WTC11 (cell line): ENCODE results near the gene GRPEL2. TPM values are rescaled to one million over a fixed set of nuclear protein-coding genes. Genes with fewer than 3 reads are reported as not detected.

ENCODE experiments used
- ATAC-seq: fragments of 200-7000 bp; cut with Tn5 transposase; 2 replicates; pipeline ENCODE4 v1.10.0; 2021; ENCODE audit warnings: mild to moderate bottlenecking, moderate library complexity
- CTCF ChIA-PET: fragments of 300-600 bp; sonication (Branson Sonifier 250); formaldehyde crosslinking; loops from one replicate; lab custom pipeline; 2021; ENCODE audit warnings: antibody characterized with exemption; lab: Charles Lee
- POLR2A ChIA-PET: fragments of 350-600 bp; sonication (Branson Sonifier 250); formaldehyde crosslinking; loops from one replicate; lab custom pipeline; 2021; ENCODE audit warnings: antibody characterized with exemption; lab: Charles Lee
- DNase-seq: peaks from one replicate; pipeline ENCODE4 v3.0.0; 2021; ENCODE audit warnings: low spot score
- H3K27ac Mint-ChIP-seq: 2 replicates; pipeline ENCODE4 v1.8.0; 2021; ENCODE audit warnings: mixed read lengths
- H3K27me3 Mint-ChIP-seq: 2 replicates; pipeline ENCODE4 v1.8.0; 2021; ENCODE audit warnings: low read depth, mild to moderate bottlenecking, moderate library complexity, mixed read lengths
- H3K36me3 Mint-ChIP-seq: 2 replicates; pipeline ENCODE4 v1.8.0; 2021; ENCODE audit warnings: mixed read lengths
- H3K4me1 Mint-ChIP-seq: 2 replicates; pipeline ENCODE4 v1.8.0; 2022; ENCODE audit warnings: mixed read lengths
- H3K4me3 Mint-ChIP-seq: 2 replicates; pipeline ENCODE4 v1.8.0; 2021; ENCODE audit warnings: mild to moderate bottlenecking, moderate library complexity, mixed read lengths
- H3K9me3 Mint-ChIP-seq: 2 replicates; pipeline ENCODE4 v1.8.0; 2021; ENCODE audit warnings: mixed read lengths
- CBFB ChIP-seq: sonication (generic); formaldehyde crosslinking; IDR thresholded peaks from 2 replicates; pipeline ENCODE4 v1.8.1; 2022; ENCODE audit warnings: mild to moderate bottlenecking, low read depth, missing genetic modification reagents
- ELF4 ChIP-seq: sonication (generic); formaldehyde crosslinking; IDR thresholded peaks from 2 replicates; pipeline ENCODE4 v1.8.1; 2022; ENCODE audit warnings: low read depth, mild to moderate bottlenecking, moderate library complexity, missing genetic modification reagents
- ESRRA ChIP-seq: sonication (generic); formaldehyde crosslinking; IDR thresholded peaks from 2 replicates; pipeline ENCODE4 v1.8.1; 2022; ENCODE audit warnings: mild to moderate bottlenecking, missing genetic modification reagents, borderline replicate concordance
- GABPB1 ChIP-seq: sonication (generic); formaldehyde crosslinking; IDR thresholded peaks from 2 replicates; pipeline ENCODE4 v1.8.1; 2023; ENCODE audit warnings: mild to moderate bottlenecking, missing genetic modification reagents
- GTF2I ChIP-seq: fragments of 250-450 bp; sonication (Bioruptor Pico); conservative IDR thresholded peaks from 2 replicates; pipeline ENCODE4 v1.4.0; 2021; ENCODE audit warnings: mild to moderate bottlenecking
- KAT7 ChIP-seq: sonication (generic); formaldehyde crosslinking; IDR thresholded peaks from 2 replicates; pipeline ENCODE4 v1.8.1; 2023; ENCODE audit warnings: missing genetic modification reagents, mild to moderate bottlenecking, borderline replicate concordance
- MXD4 ChIP-seq: fragments of 250-450 bp; sonication (Bioruptor Pico); IDR thresholded peaks from 2 replicates; pipeline ENCODE4 v1.8.0; 2021; ENCODE audit warnings: mild to moderate bottlenecking, moderate library complexity, borderline replicate concordance
- NFYB ChIP-seq: sonication (generic); formaldehyde crosslinking; conservative IDR thresholded peaks from 2 replicates; pipeline ENCODE4 v1.8.0; 2022; ENCODE audit warnings: low read depth, missing genetic modification reagents
- NR1H2 ChIP-seq: sonication (generic); formaldehyde crosslinking; IDR thresholded peaks from 2 replicates; pipeline ENCODE4 v1.9.0; 2021; ENCODE audit warnings: mild to moderate bottlenecking, moderate library complexity, missing genetic modification reagents
- OVOL2 ChIP-seq: fragments of 250-450 bp; sonication (Bioruptor Pico); IDR thresholded peaks from 2 replicates; pipeline ENCODE4 v1.9.0; 2021; ENCODE audit warnings: mild to moderate bottlenecking, borderline replicate concordance
- RORB ChIP-seq: fragments of 250-450 bp; sonication (Bioruptor Pico); IDR thresholded peaks from 2 replicates; pipeline ENCODE4 v1.9.0; 2021; ENCODE audit warnings: mild to moderate bottlenecking
- ZNF232 ChIP-seq: sonication (generic); formaldehyde crosslinking; IDR thresholded peaks from 2 replicates; pipeline ENCODE4 v1.8.0; 2022; ENCODE audit warnings: mild to moderate bottlenecking, missing genetic modification reagents
- ZNF416 ChIP-seq: fragments of 250-450 bp; sonication (Bioruptor Pico); IDR thresholded peaks from 2 replicates; pipeline ENCODE4 v1.9.0; 2021; ENCODE audit warnings: mild to moderate bottlenecking, inconsistent platforms
- ZNF423 ChIP-seq: fragments of 250-450 bp; sonication (Bioruptor Pico); IDR thresholded peaks from 2 replicates; pipeline ENCODE4 v2.1.2; 2022; ENCODE audit warnings: mild to moderate bottlenecking, moderate library complexity
- total RNA-seq: library from RNA; stranded (reverse); gene quantifications from 3 replicates; pipeline ENCODE4 v1.2.3, GENCODE V29; 2021
- TF ChIP-seq, protein P1 (sequence below): fragments of 250-450 bp; sonication (Bioruptor Pico); IDR thresholded peaks from 2 replicates; pipeline ENCODE4 v1.9.0; 2021; ENCODE audit warnings: mild to moderate bottlenecking
- TF ChIP-seq, protein P2 (sequence below): sonication (generic); formaldehyde crosslinking; IDR thresholded peaks from 2 replicates; pipeline ENCODE4 v1.8.1; 2023; ENCODE audit warnings: mild to moderate bottlenecking, missing genetic modification reagents, moderate library complexity
- TF ChIP-seq, protein P3 (sequence below): fragments of 250-450 bp; sonication (Bioruptor Pico); IDR thresholded peaks from 2 replicates; pipeline ENCODE4 v1.9.0; 2021; ENCODE audit warnings: mild to moderate bottlenecking, borderline replicate concordance
- TF ChIP-seq, protein P4 (sequence below): sonication (generic); formaldehyde crosslinking; IDR thresholded peaks from 2 replicates; pipeline ENCODE4 v1.8.0; 2023; ENCODE audit warnings: mild to moderate bottlenecking, missing genetic modification reagents

Gene GRPEL2
- total RNA-seq, 1 experiment from 2014 or later, result 48.6 TPM

DNA sequence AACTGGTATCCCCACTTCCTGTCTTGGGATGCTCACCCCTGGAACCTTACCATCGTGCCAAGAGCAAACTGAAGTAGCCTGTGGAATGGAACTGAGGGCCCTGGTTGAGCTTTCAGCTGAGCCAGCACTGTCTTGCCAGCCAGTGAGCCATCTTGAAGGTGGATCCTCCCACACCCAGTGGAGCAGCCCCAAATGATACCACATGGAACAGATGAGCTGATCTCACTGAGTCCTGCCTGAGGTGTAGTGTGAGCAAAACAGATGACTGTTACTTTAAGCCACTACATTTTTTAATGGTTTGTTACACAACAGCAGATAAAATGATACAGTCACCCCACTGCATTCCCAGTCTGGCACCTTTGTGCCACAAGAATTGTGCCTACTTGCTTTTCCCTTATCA lies 10.4 kb downstream of the GRPEL2 start (continued):
- TF ChIP-seq, protein P1, sequence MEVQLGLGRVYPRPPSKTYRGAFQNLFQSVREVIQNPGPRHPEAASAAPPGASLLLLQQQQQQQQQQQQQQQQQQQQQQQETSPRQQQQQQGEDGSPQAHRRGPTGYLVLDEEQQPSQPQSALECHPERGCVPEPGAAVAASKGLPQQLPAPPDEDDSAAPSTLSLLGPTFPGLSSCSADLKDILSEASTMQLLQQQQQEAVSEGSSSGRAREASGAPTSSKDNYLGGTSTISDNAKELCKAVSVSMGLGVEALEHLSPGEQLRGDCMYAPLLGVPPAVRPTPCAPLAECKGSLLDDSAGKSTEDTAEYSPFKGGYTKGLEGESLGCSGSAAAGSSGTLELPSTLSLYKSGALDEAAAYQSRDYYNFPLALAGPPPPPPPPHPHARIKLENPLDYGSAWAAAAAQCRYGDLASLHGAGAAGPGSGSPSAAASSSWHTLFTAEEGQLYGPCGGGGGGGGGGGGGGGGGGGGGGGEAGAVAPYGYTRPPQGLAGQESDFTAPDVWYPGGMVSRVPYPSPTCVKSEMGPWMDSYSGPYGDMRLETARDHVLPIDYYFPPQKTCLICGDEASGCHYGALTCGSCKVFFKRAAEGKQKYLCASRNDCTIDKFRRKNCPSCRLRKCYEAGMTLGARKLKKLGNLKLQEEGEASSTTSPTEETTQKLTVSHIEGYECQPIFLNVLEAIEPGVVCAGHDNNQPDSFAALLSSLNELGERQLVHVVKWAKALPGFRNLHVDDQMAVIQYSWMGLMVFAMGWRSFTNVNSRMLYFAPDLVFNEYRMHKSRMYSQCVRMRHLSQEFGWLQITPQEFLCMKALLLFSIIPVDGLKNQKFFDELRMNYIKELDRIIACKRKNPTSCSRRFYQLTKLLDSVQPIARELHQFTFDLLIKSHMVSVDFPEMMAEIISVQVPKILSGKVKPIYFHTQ (CRISPR knock-in tag), result no peak
- no peak for TF ChIP-seq CBFB
- no peak for TF ChIP-seq RORB (CRISPR knock-in tag)
- no peak for TF ChIP-seq ZNF423
- TF ChIP-seq ELF4 (CRISPR knock-in tag), result no peak
- TF ChIP-seq, protein P2, sequence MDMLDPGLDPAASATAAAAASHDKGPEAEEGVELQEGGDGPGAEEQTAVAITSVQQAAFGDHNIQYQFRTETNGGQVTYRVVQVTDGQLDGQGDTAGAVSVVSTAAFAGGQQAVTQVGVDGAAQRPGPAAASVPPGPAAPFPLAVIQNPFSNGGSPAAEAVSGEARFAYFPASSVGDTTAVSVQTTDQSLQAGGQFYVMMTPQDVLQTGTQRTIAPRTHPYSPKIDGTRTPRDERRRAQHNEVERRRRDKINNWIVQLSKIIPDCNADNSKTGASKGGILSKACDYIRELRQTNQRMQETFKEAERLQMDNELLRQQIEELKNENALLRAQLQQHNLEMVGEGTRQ (CRISPR knock-in tag), result no peak
- no peak for TF ChIP-seq ESRRA (CRISPR knock-in tag)
- TF ChIP-seq, all 79 proteins: peak for 0

DNA sequence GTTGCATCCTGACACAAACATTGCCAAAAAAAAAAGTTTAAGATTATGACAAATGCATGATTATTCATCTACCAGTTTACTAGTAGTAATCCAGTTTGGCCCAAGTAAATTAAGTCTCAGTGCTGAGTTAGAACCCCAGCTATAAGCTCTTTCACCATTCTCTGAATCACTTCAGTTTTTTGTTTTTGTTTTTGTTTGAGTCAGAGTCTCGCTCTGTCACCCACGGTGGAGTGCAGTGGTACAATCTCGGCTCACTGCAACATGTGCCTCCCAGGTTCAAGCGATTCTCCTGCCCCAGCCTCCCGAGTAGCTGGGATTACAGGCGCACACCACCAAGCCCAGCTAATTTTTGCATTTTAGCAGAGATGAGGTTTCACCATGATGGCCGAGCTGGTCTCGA lies 11.1 kb downstream of the GRPEL2 start:
- POLR2A ChIA-PET, result interaction anchor here (0.6 kb wide), 1 partner anchor 87 kb away, joined by 3 read pairs; no protein-coding TSS in a partner anchor
- Mint-ChIP-seq H3K4me3 (no peak overlapping the region), H3K9me3 (no peaks in the 10 kb centered on the region), H3K36me3 (peaks cover 30% of the 10 kb centered on the region), H3K4me1 (peaks cover 16% of the 10 kb centered on the region), H3K27me3 (peaks cover 3% of the 10 kb centered on the region; the same call in 1 of the 2 replicates), H3K27ac (no peak overlapping the region)
- DNase-seq, result no peak
- CTCF ChIA-PET, result interaction anchor here (0.9 to 4.0 kb wide), 4 partner anchors 11 to 91 kb away, joined by 3 to 57 read pairs (median 8); no protein-coding TSS in a partner anchor
- no peak for ATAC-seq
- TF ChIP-seq NR1H2, result no peak
- no peak for TF ChIP-seq NFYB (CRISPR knock-in tag)
- no peak for TF ChIP-seq ZNF416 (CRISPR knock-in tag)
- no peak for TF ChIP-seq GABPB1 (CRISPR knock-in tag)
- TF ChIP-seq GTF2I, result no peak
- no peak for TF ChIP-seq MXD4 (CRISPR knock-in tag)

DNA sequence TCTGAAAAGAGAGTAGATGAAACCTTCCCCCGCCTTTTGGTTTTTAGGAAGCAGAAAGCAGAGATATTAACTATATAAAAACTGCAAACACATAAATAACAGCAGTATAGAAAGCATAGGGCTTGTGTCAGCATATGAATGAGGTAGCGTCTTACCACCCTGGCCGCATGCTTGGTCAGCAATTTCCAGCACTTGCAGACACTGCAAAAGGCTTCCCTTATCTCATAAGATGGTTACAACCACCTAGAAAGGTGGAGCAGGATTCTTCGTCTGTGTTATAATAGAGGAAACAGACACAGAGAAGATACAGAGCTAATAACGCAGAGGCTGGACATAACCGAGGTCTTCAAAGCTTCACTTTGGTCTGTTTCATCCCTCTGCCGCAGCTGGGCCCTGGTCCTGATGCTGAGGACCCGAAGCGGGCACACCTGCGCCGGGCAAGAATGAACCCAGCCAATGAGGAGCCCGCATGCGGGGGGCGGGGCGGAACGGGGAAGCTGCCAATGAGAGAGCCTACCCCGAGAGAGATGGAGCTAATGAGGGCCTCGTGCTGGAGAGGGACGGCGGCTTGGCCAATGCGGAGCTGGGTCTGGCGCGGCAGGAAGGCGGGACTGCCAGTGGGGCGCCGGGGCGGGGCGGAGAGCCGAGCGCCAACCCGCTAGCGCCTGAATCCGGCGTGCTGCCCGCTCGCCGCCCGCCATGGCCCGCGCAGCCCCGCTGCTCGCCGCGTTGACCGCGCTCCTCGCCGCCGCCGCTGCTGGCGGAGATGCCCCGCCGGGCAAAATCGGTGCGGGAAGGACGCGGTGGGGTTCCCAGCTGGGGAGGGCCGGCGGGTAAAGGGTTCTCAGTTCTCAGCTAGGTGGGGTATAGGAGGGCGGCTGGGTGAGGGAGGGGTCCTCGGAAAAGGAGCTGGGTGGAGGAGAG lies 12.3 kb downstream of the GRPEL2 start, which contains the start of gene PCYOX1L:
PCYOX1L (plus strand) TSS at position 677 of the 924 bp plus-strand sequence; CDS start at position 700, 23 bp downstream.
- CTCF ChIA-PET, result interaction anchor here (0.8 to 4.0 kb wide), 20 partner anchors 10 to 261 kb away, joined by 3 to 57 read pairs (median 6); partner anchors contain the start of genes CSNK1A1, GRPEL2 and IL17B
- peak within 1 kb of the TSS; percentile 87 for H3K4me3 Mint-ChIP-seq
- H3K36me3 Mint-ChIP-seq, result peaks cover 17% of the 10 kb centered on the region
- POLR2A ChIA-PET, result interaction anchor here (0.9 to 1.5 kb wide), 3 partner anchors 10 to 241 kb away, joined by 3 to 16 read pairs (median 5); partner anchors contain the start of gene GRPEL2
- peaks cover 16% of the 10 kb centered on the region for H3K4me1 Mint-ChIP-seq
- DNase-seq (peak; percentile 99), ATAC-seq (peak; percentile 100)
- H3K27ac Mint-ChIP-seq, result no peak within 1 kb of the TSS
- no peaks in the 10 kb centered on the region for H3K9me3 Mint-ChIP-seq
- H3K27me3 Mint-ChIP-seq, result peaks cover 3% of the 10 kb centered on the region; the same call in 1 of the 2 replicates
- TF ChIP-seq, protein P2 (CRISPR knock-in tag), result peak; percentile 66
- TF ChIP-seq ZNF232 (CRISPR knock-in tag) (peak; percentile 63), OVOL2 (no peak), KAT7 (CRISPR knock-in tag) (0 out of 2 replicates have a peak, but pooled peaks have one; percentile 43)
- TF ChIP-seq, protein P3, sequence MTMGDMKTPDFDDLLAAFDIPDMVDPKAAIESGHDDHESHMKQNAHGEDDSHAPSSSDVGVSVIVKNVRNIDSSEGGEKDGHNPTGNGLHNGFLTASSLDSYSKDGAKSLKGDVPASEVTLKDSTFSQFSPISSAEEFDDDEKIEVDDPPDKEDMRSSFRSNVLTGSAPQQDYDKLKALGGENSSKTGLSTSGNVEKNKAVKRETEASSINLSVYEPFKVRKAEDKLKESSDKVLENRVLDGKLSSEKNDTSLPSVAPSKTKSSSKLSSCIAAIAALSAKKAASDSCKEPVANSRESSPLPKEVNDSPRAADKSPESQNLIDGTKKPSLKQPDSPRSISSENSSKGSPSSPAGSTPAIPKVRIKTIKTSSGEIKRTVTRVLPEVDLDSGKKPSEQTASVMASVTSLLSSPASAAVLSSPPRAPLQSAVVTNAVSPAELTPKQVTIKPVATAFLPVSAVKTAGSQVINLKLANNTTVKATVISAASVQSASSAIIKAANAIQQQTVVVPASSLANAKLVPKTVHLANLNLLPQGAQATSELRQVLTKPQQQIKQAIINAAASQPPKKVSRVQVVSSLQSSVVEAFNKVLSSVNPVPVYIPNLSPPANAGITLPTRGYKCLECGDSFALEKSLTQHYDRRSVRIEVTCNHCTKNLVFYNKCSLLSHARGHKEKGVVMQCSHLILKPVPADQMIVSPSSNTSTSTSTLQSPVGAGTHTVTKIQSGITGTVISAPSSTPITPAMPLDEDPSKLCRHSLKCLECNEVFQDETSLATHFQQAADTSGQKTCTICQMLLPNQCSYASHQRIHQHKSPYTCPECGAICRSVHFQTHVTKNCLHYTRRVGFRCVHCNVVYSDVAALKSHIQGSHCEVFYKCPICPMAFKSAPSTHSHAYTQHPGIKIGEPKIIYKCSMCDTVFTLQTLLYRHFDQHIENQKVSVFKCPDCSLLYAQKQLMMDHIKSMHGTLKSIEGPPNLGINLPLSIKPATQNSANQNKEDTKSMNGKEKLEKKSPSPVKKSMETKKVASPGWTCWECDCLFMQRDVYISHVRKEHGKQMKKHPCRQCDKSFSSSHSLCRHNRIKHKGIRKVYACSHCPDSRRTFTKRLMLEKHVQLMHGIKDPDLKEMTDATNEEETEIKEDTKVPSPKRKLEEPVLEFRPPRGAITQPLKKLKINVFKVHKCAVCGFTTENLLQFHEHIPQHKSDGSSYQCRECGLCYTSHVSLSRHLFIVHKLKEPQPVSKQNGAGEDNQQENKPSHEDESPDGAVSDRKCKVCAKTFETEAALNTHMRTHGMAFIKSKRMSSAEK, result no peak
- TF ChIP-seq, protein P4, sequence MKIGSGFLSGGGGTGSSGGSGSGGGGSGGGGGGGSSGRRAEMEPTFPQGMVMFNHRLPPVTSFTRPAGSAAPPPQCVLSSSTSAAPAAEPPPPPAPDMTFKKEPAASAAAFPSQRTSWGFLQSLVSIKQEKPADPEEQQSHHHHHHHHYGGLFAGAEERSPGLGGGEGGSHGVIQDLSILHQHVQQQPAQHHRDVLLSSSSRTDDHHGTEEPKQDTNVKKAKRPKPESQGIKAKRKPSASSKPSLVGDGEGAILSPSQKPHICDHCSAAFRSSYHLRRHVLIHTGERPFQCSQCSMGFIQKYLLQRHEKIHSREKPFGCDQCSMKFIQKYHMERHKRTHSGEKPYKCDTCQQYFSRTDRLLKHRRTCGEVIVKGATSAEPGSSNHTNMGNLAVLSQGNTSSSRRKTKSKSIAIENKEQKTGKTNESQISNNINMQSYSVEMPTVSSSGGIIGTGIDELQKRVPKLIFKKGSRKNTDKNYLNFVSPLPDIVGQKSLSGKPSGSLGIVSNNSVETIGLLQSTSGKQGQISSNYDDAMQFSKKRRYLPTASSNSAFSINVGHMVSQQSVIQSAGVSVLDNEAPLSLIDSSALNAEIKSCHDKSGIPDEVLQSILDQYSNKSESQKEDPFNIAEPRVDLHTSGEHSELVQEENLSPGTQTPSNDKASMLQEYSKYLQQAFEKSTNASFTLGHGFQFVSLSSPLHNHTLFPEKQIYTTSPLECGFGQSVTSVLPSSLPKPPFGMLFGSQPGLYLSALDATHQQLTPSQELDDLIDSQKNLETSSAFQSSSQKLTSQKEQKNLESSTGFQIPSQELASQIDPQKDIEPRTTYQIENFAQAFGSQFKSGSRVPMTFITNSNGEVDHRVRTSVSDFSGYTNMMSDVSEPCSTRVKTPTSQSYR, result no peak
